ENCODE measurements around the gene NDUFB10. TPM values are rescaled to one million over a fixed set of nuclear protein-coding genes. Genes with fewer than 3 reads are reported as not detected.

Gene NDUFB10
- total and polyA plus RNA-seq, 10 of the 15 experiments (the other 5 are each of a cell fraction or from before 2014, with no cell fraction given) = 52.2 to 319 (median 130) TPM

- TF ChIP-seq MEF2A (IDR thresholded peaks at IDR 0.05; ENCODE audit: insufficient read depth, low read depth, low read length) = no peak
- TF ChIP-seq NFYB (IDR thresholded peaks at IDR 0.05; ENCODE audit: insufficient read depth, low read depth, low read length) = no peak
- TF ChIP-seq CHD4 (IDR thresholded peaks at IDR 0.05) = no peak
- TF ChIP-seq MTA3 (IDR thresholded peaks at IDR 0.05; ENCODE audit: borderline replicate concordance, low read length) = peak; percentile 100
- TF ChIP-seq NFYA (IDR thresholded peaks at IDR 0.05; ENCODE audit: borderline replicate concordance, low read depth, low read length) = no peak
- no peak for TF ChIP-seq ZNF687 (IDR thresholded peaks at IDR 0.05)
- TF ChIP-seq ELK1 (IDR thresholded peaks at IDR 0.05; ENCODE audit: low read depth, low read length) = no peak
- no peak for TF ChIP-seq ZNF274 (IDR thresholded peaks at IDR 0.05; ENCODE audit: insufficient read depth, insufficient read length)
- TF ChIP-seq CHD1 (IDR thresholded peaks at IDR 0.05; ENCODE audit: low read depth, low read length) = no peak
- peak; percentile 93 for TF ChIP-seq POLR2AphosphoS2 (IDR thresholded peaks at IDR 0.05; ENCODE audit: low read depth, low read length)
- no peak for TF ChIP-seq MTA2 (IDR thresholded peaks at IDR 0.05; ENCODE audit: low read depth)
- TF ChIP-seq ZNF622 (IDR thresholded peaks at IDR 0.05) = no peak
- no peak for TF ChIP-seq SUPT20H (IDR thresholded peaks at IDR 0.05; ENCODE audit: borderline replicate concordance, control insufficient read depth, low read depth, low read length)
- no peak for TF ChIP-seq ZNF217 (IDR thresholded peaks at IDR 0.05)
- peak; percentile 39; the same call in 1 of the 2 replicates for TF ChIP-seq TCF3 (IDR thresholded peaks at IDR 0.05; ENCODE audit: borderline replicate concordance, insufficient read depth, low read depth, low read length)
- no peak for TF ChIP-seq SPI1 (IDR thresholded peaks at IDR 0.05; ENCODE audit: borderline replicate concordance, insufficient read depth, low read depth, low read length)
- TF ChIP-seq ATF2 (IDR thresholded peaks at IDR 0.05; ENCODE audit: low read length) = peak; percentile 73; the same call in 1 of the 2 replicates
- no peak for TF ChIP-seq ZNF384 (IDR thresholded peaks at IDR 0.05; ENCODE audit: borderline replicate concordance, low read depth, low read length)
Observed at GRCh38 chr16:1960665-1961630, 1.6 kb downstream of the NDUFB10 start (continued).

All from GM12878 (cell line).